CD14-positive monocyte (primary cell): ENCODE results near the gene RMI2. TPM values are rescaled to one million over a fixed set of nuclear protein-coding genes. Genes with fewer than 3 reads are reported as not detected.

Experiments used
- DNase-seq, 3 donors: peaks; one replicate each; pipeline ENCODE4 v3.0.0-alpha.2; 2011 to 2022
- H2AFZ ChIP-seq: 2 replicates; pipeline ENCODE4 v1.6.0; 2012; ENCODE audit warnings: mild to moderate bottlenecking, low read depth, low read length, inconsistent platforms; ENCODE audit not compliant: insufficient read depth, poor library complexity, severe bottlenecking
- H3K27ac ChIP-seq, 2 donors: 1 replicate in 1 of 2; 2 replicates in 1 of 2; pipeline ENCODE4 v1.5.1; 2012 to 2013; ENCODE audit warnings: low read length in 2 of 2, control low read depth in 1 of 2, inconsistent platforms in 1 of 2, low read depth in 1 of 2, mild to moderate bottlenecking in 1 of 2
- H3K27me3 ChIP-seq, 2 donors: one replicate each; pipeline versions ENCODE4 v1.6.0 to v1.6.1; 2011 to 2013; ENCODE audit warnings: low read length in 2 of 2; ENCODE audit not compliant: control insufficient read depth in 2 of 2, insufficient read depth in 2 of 2
- H3K36me3 ChIP-seq, 2 donors: replicated peaks in 1 of 2; 1 replicate in 1 of 2; 2 replicates in 1 of 2; pipeline versions ENCODE4 v1.5.1 to v1.6.1; 2012 to 2013; ENCODE audit warnings: low read length in 2 of 2, control low read depth in 1 of 2, inconsistent platforms in 1 of 2, mild to moderate bottlenecking in 1 of 2; ENCODE audit not compliant: insufficient read depth in 2 of 2, control insufficient read depth in 1 of 2
- H3K4me1 ChIP-seq, 2 donors: 1 replicate in 1 of 2; 2 replicates in 1 of 2; pipeline versions ENCODE4 v1.5.1 to v1.6.1; 2012 to 2013; ENCODE audit warnings: low read length in 2 of 2, control low read depth in 1 of 2, inconsistent platforms in 1 of 2, mild to moderate bottlenecking in 1 of 2, moderate library complexity in 1 of 2; ENCODE audit not compliant: insufficient read depth in 2 of 2, control insufficient read depth in 1 of 2
- H3K4me2 ChIP-seq: replicated peaks from 2 replicates; pipeline ENCODE3; 2012; ENCODE audit warnings: low read length, moderate library complexity, mild to moderate bottlenecking; ENCODE audit not compliant: poor library complexity, severe bottlenecking; ENCODE audit errors: extremely low read depth
- H3K4me3 ChIP-seq, 3 experiments: fragments of 200-600 bp in 1 of 3; sonication (generic) in 1 of 3; replicated peaks in 1 of 3; 1 replicate in 2 of 3; 2 replicates in 1 of 3; pipeline ENCODE4 v1.5.1; 2011 to 2013; ENCODE audit warnings: low read length in 3 of 3, mild to moderate bottlenecking in 3 of 3, control low read depth in 2 of 3, low read depth in 2 of 3, inconsistent platforms in 1 of 3, moderate library complexity in 1 of 3
- H3K79me2 ChIP-seq: 2 replicates; pipeline ENCODE4 v1.6.0; 2012; ENCODE audit warnings: mild to moderate bottlenecking, control low read depth, inconsistent platforms, low read length, moderate library complexity; ENCODE audit not compliant: insufficient read depth
- H3K9ac ChIP-seq: 2 replicates; pipeline ENCODE4 v1.6.0; 2017; ENCODE audit warnings: low read length, mild to moderate bottlenecking; ENCODE audit not compliant: insufficient read depth, poor library complexity, severe bottlenecking
- H3K9me3 ChIP-seq, 2 donors: replicated peaks in 1 of 2; 1 replicate in 1 of 2; 2 replicates in 1 of 2; pipeline versions ENCODE4 v1.5.1 to v1.6.1; 2012 to 2013; ENCODE audit warnings: low read length in 2 of 2, control low read depth in 1 of 2; ENCODE audit not compliant: control insufficient read depth in 1 of 2, insufficient read depth in 1 of 2
- H4K20me1 ChIP-seq: 2 replicates; pipeline ENCODE4 v1.6.0; 2012; ENCODE audit warnings: mild to moderate bottlenecking, low read length, control low read depth, moderate library complexity; ENCODE audit not compliant: insufficient read depth
- H3K27ac Mint-ChIP-seq, 7 donors: one replicate each; pipeline ENCODE4 v1.8.0; 2020; ENCODE audit warnings: mild to moderate bottlenecking in 7 of 7, mixed read lengths in 7 of 7, moderate library complexity in 6 of 7, inconsistent platforms in 2 of 7
- H3K27me3 Mint-ChIP-seq, 3 donors: one replicate each; pipeline ENCODE4 v1.8.0; 2021 to 2022; ENCODE audit warnings: low read depth in 3 of 3, mild to moderate bottlenecking in 3 of 3, mixed read lengths in 3 of 3, moderate library complexity in 3 of 3, inconsistent platforms in 1 of 3
- H3K36me3 Mint-ChIP-seq, 2 donors: one replicate each; pipeline ENCODE4 v1.8.0; 2020; ENCODE audit warnings: mixed read lengths in 2 of 2, inconsistent platforms in 1 of 2, mild to moderate bottlenecking in 1 of 2
- H3K4me1 Mint-ChIP-seq: one replicate; pipeline ENCODE4 v1.8.0; 2020; ENCODE audit warnings: mild to moderate bottlenecking, mixed read lengths
- H3K4me3 Mint-ChIP-seq, 2 donors: one replicate each; pipeline ENCODE4 v1.8.0; 2020; ENCODE audit warnings: mild to moderate bottlenecking in 2 of 2, mixed read lengths in 2 of 2, moderate library complexity in 1 of 2
- H3K9me3 Mint-ChIP-seq, 7 donors: one replicate each; pipeline ENCODE4 v1.8.0; 2020 to 2022; ENCODE audit warnings: mixed read lengths in 7 of 7, mild to moderate bottlenecking in 6 of 7, moderate library complexity in 6 of 7, inconsistent platforms in 2 of 7
- WGBS: methylation state at CpG from one replicate; pipeline ENCODE4 v1.1.5; 2013; ENCODE audit warnings: missing lambda C conversion rate; ENCODE audit not compliant: insufficient coverage; 5-methylcytosine and 5-hydroxymethylcytosine counted together
- intact Hi-C, 2 donors: fragments of 100-400 bp; cut with micrococcal nuclease; formaldehyde crosslinking; loops; one replicate each; pipeline versions ENCODE4 v1.15.0 to v1.15.1; 2023
- polyA plus RNA-seq, 3 donors: library from polyadenylated mRNA; depleted of rRNA in 1 of 3; unstranded in 2 of 3; stranded (reverse) in 1 of 3; fragments of 300-500 nt in 2 of 3; fragments of >200 nt in 1 of 3; fragmentation: Illumina TruSeq in 2 of 3; gene quantifications; 1 replicate in 2 of 3; 2 replicates in 1 of 3; pipeline ENCODE4 v1.2.3, GENCODE V29; 2012 to 2021
- TF ChIP-seq, protein P1 (sequence below): fragments of 200-600 bp; IDR thresholded peaks from one replicate; pipeline ENCODE4 v1.8.0; 2022; ENCODE audit warnings: antibody characterized with exemption, mild to moderate bottlenecking

The RMI2 gene
- polyA plus RNA-seq, 3 donors: 0.17 to 0.24 (median 0.23) TPM

DNA sequence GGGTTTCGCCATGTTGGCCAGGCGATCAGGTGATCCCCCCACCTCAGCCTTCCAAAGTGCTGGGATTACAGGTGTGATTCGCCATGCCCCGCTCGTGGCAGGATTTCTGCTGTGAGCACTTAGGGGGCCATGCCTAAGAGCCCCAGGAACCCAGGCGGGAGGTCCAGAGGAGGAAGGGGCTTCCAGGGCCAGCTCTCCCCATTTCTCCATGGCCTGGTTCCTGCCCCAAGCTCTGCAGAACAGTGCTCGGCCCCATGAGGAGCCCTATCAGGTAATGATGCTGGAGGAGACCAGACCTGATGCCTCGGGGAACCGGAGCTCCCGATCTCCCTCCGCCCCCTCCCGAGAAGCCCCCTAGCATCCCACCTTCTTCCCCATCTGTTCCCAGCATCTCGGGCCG, 53.6 kb downstream of the RMI2 start:
- Histone ChIP-seq H3K4me3 (no peak overlapping the region), H3K27ac (no peak overlapping the region), H3K9ac (no peak overlapping the region), H3K79me2 (no peaks in the 10 kb centered on the region), H3K36me3 (no peaks in the 10 kb centered on the region), H3K9me3 (no peaks in the 10 kb centered on the region), H3K4me1 (no peaks in the 10 kb centered on the region), H3K4me2 (no peak overlapping the region), H2AFZ (no peak overlapping the region), H4K20me1 (no peaks in the 10 kb centered on the region), H3K27me3 (no peaks in the 10 kb centered on the region)
- no peak for DNase-seq
- H3K4me3 Mint-ChIP-seq: no peak overlapping the region
- H3K9me3 Mint-ChIP-seq: no peaks in the 10 kb centered on the region
- H3K27me3 Mint-ChIP-seq: peaks cover 3 to 10% (median 6%) of the 10 kb centered on the region in 3 donors
- no peaks in the 10 kb centered on the region for H3K36me3 Mint-ChIP-seq
- WGBS: 97% methylated on average over 7 of the region's 14 CpGs
- peak overlapping the region in 1 of 7 donors; percentile 36 for H3K27ac Mint-ChIP-seq
- H3K4me1 Mint-ChIP-seq: no peaks in the 10 kb centered on the region
- intact Hi-C loops: loop anchor here (5.0 to 10.0 kb wide), 5 partner anchors 123 to 668 kb away; no protein-coding TSS in a partner anchor
- TF ChIP-seq, protein P1, sequence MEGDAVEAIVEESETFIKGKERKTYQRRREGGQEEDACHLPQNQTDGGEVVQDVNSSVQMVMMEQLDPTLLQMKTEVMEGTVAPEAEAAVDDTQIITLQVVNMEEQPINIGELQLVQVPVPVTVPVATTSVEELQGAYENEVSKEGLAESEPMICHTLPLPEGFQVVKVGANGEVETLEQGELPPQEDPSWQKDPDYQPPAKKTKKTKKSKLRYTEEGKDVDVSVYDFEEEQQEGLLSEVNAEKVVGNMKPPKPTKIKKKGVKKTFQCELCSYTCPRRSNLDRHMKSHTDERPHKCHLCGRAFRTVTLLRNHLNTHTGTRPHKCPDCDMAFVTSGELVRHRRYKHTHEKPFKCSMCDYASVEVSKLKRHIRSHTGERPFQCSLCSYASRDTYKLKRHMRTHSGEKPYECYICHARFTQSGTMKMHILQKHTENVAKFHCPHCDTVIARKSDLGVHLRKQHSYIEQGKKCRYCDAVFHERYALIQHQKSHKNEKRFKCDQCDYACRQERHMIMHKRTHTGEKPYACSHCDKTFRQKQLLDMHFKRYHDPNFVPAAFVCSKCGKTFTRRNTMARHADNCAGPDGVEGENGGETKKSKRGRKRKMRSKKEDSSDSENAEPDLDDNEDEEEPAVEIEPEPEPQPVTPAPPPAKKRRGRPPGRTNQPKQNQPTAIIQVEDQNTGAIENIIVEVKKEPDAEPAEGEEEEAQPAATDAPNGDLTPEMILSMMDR: no peak

GRCh38 chr16:11399261-11399831, 54.1 kb downstream of the RMI2 start:
- intact Hi-C loops: loop anchor here (5.0 to 10.0 kb wide), 5 partner anchors 123 to 668 kb away; no protein-coding TSS in a partner anchor
- TF ChIP-seq, protein P1: no peak
- H3K4me3 ChIP-seq: no peak overlapping the region
- peaks cover 5 to 10% (median 6%) of the 10 kb centered on the region in 3 donors for H3K27me3 Mint-ChIP-seq
- H3K79me2 ChIP-seq: no peaks in the 10 kb centered on the region
- H3K9me3 ChIP-seq: no peaks in the 10 kb centered on the region
- H3K4me2 ChIP-seq: no peak overlapping the region
- H3K27ac ChIP-seq: no peak overlapping the region
- H4K20me1 ChIP-seq: no peaks in the 10 kb centered on the region
- no peak for DNase-seq
- no peak overlapping the region for H3K9ac ChIP-seq
- H2AFZ ChIP-seq: no peak overlapping the region
- H3K27me3 ChIP-seq: no peaks in the 10 kb centered on the region
- no peaks in the 10 kb centered on the region for H3K4me1 Mint-ChIP-seq
- H3K36me3 Mint-ChIP-seq: no peaks in the 10 kb centered on the region
- 95% methylated on average over 22 of the region's 22 CpGs for WGBS
- no peaks in the 10 kb centered on the region for H3K36me3 ChIP-seq
- no peak overlapping the region for H3K4me3 Mint-ChIP-seq
- no peak overlapping the region for H3K27ac Mint-ChIP-seq
- no peaks in the 10 kb centered on the region for H3K4me1 ChIP-seq
- H3K9me3 Mint-ChIP-seq: no peaks in the 10 kb centered on the region
